ENCODE data around the gene VIL1.

Gene VIL1

DNA sequence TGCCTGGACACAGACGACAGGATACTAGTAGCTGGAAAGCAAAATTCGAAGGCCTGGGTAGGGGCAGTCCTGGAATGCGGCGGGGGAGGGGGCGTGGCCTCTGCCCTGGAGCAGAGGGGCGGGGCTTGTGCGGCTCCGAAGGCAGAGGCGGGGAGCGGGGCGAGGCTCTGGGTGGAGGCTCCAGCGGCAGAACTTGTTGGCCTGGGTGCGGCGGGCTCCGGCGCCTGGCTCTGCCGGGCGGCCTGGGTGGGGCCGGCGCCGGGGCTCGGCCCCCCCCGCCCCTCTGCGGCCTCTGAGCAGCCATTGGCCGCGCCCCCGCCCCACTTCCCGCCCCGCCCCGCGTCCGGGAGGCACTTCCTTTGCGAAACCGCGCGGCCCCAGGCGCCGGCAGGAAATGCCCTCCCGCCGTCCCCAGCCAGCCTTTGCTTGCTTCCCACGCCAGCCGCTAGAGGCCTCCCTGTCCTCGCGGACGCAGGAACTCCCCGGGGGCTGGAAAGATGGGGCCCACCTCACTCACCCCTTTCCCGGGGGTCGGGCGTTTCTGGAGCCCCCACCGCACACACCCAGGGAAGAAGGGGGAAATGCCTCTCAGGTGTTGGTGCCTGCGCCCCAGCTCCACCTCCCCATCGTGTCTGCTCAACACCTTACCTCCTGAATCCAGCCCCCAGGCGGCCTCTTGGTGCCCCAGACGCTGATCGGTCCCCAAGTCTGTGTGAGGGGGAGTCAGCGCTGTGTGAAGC lies 12.5 kb upstream of the VIL1 start:
- DNase-seq (ENCODE audit: low spot score), result peak; percentile 97

DNA sequence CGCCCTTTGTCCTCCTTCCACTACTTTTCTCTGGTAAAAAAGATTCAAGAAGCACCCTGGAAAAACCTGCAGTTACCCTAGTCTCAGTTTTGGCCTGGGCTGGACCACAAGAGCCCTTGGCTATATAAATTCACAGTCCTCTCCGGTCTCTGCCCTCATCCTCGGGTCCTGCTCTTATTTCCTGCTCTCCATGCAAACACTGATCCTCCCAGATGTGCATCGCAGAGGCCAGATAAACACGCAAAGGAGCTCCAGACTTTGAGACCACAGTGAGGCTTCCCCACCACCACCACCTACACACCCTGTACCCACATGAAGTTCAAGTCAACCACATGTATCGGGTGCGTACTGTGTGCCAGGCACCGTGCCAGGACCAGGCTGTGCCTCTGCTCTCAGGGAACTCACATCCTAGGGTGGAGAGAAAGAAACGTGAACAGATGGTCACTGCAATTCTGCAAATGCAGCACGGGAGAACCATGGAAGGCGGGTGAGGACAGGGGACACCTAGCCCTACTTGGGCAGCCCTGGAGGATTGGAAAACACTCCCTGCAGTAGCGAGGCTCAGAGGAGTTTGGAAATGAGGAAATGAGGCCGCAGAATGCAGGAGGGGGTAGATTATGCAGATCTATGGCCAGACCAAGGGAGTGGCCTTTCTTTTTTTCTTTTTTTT lies 11.8 kb upstream of the VIL1 start:
- DNase-seq (ENCODE audit: low spot score), result peak; percentile 34

DNA sequence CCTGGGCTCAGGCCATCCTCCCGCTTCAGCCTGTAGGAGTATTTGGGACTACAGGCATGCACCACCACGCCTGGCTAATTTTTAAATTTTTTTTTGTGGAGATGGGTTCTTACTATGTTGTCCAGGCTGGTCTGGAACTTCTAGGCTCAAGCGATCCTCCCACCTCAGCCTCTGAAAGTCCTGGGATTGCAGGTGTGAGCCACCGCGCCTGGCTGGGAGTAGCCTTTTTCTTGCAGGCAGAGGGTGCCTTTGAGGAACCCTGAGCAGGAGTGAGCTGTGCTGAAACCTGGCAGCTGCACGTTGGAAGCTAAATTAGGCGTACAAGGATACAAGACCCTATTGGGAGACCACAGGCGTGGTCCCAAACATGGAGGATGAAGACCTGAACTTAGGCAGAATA lies 11.2 kb upstream of the VIL1 start:
- no peak for DNase-seq (ENCODE audit: low spot score)

DNA sequence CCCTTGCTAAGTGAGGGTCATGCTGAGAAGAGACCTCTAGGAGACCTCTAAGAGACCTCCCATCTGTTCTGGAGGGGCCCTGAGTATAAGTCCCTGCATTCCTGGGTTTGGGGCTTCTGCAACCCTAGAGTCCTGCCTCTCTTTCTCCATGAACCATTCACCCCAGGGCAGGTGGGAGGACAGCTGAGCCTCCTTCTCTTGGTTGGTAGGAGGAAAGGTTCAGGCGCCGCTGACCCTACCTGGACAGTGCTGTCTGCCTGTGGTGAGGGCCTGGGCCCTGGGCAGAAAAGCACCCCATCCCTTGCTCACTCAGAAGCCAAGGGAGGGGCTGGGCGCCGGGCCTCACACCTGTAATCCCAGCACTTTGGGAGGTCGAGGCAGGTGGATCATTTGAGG lies 604 bp upstream of the VIL1 start:
- no peak for DNase-seq (ENCODE audit: low spot score)

DNA sequence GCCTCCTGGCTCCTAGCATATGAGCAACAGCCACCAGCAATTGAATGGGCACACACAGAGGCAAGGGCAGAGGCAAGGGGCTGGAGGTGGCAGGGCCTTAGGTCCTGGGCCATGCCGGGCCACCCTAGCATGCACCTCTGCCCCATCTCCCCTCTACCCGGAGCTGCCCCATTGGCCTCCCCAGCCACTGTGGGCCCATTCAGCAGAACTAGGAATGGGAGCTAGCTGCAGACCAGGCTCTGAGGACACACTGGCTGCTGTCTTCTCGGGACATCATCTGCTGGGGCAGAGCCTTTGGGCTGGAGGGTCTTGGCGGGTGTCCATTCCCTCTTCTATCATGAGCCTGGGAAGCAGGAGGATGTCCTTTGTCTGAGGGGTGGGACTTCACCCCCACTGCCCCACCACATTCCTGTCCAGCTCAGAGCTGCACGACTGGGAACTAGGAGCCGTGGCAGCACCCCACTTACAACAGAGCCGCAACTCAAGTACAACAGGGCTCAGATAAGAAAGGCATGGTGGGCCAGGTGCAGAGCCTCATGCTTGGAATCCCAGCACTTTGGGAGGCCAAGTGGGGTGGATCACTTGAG lies 800 bp downstream of the VIL1 start:
- DNase-seq (ENCODE audit: low spot score), result no peak

DNA sequence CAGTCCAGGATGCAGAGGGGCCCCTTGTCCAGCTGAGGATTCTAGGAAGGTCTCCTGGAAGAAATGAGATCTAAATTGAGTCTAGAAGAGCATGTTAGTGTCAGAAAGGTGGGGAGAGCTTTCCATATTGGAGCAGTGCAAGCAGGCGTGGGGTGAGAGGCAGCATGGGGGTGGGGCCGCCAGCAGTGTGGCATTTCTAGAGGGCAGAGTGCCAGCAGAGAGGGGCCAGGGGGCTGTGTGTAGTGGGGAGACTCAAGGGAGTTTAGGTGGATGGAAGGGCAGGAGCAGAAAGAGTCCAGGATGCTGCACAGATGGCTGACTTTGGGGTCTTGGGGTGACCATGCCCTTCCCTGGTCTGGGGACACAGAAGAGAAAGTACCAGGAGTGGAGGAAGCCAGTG lies 2.1 kb downstream of the VIL1 start:
- DNase-seq (ENCODE audit: low spot score), result no peak

DNA sequence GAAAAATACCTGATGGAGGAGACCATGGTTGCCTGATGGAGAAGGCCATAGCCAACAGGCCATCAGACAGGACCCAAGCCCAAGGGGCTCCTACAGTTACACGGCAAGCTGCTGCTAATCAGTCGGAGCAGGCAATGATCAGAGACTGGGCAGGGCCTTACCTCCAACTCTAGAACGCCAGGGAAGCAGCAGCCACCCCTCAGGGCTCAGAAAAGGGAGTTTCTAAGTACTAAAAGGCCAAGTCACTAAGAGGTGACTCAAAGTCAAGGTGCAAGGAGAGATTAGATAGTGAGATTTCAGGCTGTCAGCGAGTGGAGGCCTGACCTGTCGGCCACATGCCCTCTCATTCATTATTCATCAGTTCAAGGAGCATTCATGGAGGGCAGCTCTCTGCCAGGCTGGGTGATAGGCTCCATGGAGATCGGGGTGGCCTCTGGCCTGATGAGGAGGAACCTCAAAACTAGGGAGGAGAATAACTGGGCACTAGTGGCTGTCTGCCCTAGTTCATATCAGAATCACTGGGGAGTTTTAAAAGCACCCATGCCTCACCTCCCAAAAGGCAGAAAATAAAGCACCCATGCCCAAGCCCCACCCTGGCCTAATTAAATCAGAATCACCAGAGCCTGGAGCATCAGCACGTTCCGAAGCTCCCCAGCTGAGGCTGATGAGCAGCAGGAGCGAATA lies 3.6 kb downstream of the VIL1 start:
- DNase-seq (ENCODE audit: low spot score), result no peak

DNA sequence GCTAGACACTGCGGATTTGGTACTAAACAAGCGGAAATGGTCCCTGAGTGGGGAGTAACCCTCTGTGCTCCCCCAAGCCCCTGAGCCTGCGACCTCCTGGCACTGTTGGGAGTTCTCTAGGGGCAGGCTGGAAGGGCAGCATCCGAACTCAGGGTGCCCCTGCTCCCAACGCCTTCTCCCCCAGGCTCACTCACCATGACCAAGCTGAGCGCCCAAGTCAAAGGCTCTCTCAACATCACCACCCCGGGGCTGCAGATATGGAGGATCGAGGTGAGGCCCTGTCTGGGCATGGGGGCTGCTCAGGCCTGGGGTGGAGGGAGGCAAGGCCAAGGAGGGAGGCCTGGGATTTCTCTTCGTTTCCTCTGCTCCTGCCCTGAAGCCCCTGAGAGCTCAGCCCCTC lies 4.7 kb downstream of the VIL1 start:
- no peak for DNase-seq (ENCODE audit: low spot score)

DNA sequence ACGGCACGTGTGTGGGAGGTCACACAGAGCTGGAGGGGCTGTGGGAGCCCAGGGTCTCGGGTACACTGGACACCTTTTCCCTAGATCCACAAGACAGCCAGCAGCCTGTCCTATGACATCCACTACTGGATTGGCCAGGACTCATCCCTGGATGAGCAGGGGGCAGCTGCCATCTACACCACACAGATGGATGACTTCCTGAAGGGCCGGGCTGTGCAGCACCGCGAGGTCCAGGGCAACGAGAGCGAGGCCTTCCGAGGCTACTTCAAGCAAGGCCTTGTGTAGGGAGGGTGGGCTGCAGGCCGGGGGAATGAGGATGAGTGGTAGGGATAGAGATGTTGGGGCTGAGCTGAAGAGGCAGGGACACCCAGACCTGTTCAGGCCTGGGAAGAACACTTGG lies 6.6 kb downstream of the VIL1 start:
- DNase-seq (ENCODE audit: low spot score), result no peak

DNA sequence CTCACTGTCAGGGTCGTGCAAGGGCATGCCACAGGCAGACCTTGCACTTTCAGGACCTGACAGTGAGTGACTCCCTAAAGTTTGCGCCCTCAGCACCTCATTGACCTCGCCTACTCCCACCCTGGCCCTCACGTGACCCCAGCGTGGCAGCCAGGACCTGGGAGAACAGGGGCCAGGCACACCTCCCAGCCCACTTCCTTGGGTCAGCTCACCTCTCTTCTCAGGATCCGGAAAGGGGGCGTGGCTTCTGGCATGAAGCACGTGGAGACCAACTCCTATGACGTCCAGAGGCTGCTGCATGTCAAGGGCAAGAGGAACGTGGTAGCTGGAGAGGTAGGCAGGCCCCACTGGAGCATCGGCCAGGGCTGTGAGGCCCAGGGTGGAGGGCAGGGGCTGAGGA lies 8.8 kb downstream of the VIL1 start:
- no peak for DNase-seq (ENCODE audit: low spot score)

DNA sequence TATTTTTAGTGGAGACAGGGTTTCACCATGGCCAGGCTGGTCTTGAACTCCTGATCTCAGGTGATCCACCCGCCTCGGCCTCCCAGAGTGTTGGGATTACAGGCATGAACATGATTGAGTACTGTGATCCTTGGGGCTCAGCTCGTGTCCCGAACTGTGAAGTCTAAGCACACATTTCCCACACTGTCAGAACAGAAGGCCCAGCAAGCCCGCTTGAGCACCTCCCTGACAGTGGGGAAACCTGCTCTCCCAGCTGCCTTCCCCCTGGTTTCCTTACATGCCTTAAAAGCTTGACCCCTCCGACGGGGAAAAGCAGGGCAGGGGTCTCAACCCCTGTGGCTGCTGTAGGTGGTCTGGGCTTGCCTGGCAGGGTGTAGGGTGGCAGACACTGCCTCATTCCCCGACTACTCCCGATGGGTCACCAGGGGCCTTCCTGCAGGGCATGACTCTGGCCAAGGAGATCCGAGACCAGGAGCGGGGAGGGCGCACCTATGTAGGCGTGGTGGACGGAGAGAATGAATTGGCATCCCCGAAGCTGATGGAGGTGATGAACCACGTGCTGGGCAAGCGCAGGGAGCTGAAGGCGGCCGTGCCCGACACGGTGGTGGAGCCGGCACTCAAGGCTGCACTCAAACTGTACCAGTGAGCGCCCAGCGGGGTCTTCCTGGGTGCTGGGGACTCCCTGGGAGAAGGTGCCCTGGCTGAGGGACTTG lies 10.1 kb downstream of the VIL1 start:
- DNase-seq (ENCODE audit: low spot score), result no peak

DNA sequence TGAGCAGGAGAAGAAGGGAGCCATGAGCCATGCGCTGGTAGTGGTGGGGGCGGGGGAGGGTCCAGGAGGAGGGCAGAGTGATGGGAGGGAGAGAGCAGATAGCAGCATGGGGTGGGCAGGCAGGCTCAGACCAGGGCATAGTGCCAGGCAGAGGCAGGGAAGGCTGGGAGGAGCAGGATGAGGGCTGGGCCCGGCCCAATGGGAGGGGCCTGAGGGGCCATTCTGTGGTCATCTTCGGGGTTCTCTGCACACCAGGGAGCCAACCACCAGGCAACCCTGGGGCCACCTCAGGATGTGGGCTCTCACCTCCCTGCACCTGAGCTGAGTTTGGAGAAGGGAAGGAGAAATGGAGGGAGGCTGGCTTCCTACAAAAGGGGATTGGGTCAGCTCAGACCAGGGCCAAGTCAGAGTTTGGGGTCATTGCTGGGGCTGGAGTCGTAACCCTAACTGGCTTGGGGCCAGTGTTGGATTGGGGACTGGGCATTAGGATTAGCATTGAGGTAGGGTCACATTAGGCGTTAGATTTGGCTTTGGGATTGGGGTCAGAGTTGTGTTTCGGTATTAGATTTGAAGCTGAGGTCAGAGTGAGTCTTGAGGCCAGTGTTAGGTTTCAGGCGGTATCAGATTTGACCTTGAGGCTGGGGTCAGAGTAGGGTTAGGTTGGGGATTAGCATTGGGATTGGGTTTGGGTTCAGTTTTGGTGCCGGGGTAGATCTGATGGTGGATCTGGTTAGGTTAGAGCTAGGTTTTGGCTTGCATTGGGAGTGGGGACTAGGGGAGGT lies 11.2 kb downstream of the VIL1 start:
- DNase-seq (ENCODE audit: low spot score), result no peak

DNA sequence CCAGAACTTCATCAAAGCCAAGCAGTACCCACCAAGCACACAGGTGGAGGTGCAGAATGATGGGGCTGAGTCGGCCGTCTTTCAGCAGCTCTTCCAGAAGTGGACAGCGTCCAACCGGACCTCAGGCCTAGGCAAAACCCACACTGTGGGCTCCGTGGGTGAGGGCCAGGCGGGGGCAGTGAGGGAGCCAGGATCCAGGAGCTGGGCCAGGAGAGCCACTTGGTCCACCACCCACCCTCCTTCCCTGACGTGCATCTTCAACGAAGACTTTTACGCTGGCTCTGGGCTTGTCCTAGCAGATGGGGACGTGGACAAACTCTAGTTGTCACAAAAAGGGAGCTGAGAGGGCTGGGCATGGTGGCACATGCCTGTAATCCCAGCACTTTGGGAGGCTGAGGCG lies 11.8 kb downstream of the VIL1 start:
- DNase-seq (ENCODE audit: low spot score), result no peak

DNA sequence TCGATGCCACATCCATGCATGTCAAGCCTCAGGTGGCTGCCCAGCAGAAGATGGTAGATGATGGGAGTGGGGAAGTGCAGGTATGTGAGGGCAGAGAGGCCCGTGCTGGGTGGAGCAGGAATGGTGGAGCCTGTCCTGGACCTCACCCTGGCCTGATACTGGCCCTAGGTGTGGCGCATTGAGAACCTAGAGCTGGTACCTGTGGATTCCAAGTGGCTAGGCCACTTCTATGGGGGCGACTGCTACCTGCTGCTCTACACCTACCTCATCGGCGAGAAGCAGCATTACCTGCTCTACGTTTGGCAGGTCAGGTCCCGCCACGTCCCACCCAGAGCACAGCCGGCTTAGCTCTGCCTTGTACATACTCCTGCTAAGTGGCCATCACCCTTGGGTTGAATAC lies 13.0 kb downstream of the VIL1 start:
- no peak for DNase-seq (ENCODE audit: low spot score)

DNA sequence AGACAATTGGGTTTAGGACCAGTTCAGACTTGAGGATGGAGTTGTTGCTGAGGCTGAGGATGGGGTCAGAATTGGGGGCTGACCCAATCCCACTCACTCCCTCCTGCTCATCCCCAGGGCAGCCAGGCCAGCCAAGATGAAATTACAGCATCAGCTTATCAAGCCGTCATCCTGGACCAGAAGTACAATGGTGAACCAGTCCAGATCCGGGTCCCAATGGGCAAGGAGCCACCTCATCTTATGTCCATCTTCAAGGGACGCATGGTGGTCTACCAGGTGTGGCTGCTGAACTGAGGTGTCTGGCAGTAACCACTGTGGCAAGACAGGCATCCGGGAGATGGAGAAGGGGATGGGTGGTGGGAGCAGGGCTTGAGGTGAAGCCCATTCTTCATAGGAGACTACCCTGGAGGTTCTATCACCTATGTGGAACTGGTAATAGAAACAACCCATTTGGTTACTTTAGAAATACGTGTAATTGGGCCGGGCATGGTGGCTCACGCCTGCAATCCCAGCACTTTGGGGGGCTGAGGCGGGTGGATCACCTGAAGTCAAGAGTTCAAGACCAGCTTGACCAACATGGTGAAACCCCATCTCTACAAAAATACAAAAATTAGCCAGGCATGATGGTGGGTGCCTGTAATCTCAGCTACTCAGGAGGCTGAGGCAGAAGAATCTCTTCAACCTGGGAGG lies 13.9 kb downstream of the VIL1 start:
- no peak for DNase-seq (ENCODE audit: low spot score)

DNA sequence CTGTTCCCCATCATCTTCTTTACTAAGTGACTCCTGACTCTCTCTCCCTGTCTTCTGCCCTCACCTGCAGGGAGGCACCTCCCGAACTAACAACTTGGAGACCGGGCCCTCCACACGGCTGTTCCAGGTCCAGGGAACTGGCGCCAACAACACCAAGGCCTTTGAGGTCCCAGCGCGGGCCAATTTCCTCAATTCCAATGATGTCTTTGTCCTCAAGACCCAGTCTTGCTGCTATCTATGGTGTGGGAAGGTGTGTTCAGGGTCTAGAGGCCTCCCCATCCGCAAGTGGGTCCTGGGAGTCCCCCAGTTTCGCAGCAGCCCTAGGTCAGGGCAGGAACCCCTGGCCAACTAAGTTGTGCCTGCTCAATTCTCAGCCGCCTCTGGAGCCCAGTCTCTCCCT lies 15.5 kb downstream of the VIL1 start:
- DNase-seq (ENCODE audit: low spot score), result no peak

DNA sequence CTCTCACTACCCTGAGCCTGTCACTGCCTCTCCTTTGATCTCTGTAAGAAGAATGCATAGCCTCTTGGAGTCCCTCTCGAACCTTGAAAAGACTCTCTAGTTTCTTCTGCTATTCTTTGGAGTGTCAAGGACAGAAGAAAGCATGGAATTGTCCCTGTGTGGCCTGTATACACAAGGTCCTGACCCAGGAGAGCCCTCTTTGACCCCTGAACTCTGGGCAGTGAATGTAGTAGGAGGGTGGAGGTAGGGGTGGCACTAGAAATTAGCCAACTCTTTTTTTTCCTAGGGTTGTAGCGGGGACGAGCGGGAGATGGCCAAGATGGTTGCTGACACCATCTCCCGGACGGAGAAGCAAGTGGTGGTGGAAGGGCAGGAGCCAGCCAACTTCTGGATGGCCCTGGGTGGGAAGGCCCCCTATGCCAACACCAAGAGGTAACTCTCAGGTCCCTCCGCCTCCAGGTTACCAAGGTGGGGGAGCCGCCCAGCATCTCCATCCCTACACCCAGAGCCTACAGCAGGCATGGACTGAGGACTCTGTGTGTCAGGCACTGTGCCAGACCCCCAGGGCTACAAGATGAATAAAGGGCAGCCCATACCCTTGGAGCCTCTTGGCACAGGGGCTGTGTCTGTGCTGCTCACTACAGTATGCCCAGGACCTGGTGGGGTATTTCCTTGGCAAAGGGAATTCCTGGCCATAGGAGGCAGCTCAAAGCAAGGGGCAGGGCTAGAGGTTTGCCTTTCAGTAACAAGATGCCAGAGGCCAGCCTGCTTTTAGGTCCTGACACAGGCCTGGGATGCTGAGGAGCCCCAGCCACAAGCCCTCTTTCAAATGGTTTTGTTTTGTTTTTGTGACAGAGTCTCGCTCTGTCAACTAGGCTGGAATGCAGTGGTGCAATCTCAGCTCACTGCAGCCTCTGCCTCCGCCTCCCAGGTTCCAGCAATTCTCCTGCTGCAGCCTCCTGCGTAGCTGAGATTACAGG lies 16.4 kb downstream of the VIL1 start:
- DNase-seq (ENCODE audit: low spot score), result no peak

DNA sequence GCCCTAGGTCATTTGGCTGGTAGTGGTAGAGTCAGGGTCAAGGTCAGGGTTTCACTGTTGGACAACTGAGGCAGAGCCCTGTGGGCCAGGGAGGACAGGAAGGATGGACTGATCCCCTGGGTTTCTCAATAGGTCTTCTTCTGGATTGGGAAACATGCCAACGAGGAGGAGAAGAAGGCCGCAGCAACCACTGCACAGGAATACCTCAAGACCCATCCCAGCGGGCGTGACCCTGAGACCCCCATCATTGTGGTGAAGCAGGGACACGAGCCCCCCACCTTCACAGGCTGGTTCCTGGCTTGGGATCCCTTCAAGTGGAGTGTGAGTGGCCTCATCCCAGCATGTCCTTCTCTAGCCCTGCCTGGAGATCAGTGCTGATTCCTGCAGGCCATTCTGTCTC lies 18.1 kb downstream of the VIL1 start:
- DNase-seq (ENCODE audit: low spot score), result no peak

DNA sequence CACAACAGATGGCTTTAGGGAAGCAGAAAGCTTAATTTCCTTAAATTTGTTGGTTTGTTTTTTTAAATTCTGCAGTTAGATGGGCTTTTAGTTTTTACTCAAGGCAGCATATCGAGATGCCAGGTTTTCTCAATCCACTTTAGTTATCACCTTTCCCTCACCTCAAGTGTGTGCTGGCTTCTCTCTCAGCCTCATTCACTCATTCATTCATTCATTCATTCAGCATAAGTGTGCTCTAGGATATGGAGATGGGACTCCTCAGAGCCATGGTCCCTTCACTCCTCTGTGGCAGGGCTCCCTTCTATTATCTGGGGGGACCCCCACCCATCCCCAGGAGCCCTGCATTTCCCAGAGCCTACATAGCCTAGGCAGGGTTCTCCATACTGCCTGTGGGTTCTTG lies 19.0 kb downstream of the VIL1 start:
- no peak for DNase-seq (ENCODE audit: low spot score)

DNA sequence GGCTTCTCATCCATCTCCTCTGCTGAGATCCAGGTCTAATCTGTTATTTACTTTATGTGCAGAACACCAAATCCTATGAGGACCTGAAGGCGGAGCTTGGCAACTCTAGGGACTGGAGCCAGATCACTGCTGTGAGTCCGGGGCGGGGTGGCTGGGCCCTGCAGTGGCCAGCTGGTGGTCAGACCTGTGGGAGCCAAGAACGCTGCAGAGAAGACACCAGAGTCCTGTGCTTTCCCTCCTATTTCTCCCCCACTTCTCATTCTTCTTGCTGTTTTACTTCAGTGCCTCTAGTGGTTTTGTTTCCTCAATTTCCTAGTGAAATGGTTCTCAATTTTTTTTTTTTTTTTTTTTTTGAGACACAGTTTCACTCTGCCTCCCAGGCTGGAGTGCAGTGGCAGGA lies 19.7 kb downstream of the VIL1 start:
- no peak for DNase-seq (ENCODE audit: low spot score)

Data from kidney tubule cell (primary cell).